Measurements from ENCODE around the gene CFAP61.

Gene CFAP61

DNA sequence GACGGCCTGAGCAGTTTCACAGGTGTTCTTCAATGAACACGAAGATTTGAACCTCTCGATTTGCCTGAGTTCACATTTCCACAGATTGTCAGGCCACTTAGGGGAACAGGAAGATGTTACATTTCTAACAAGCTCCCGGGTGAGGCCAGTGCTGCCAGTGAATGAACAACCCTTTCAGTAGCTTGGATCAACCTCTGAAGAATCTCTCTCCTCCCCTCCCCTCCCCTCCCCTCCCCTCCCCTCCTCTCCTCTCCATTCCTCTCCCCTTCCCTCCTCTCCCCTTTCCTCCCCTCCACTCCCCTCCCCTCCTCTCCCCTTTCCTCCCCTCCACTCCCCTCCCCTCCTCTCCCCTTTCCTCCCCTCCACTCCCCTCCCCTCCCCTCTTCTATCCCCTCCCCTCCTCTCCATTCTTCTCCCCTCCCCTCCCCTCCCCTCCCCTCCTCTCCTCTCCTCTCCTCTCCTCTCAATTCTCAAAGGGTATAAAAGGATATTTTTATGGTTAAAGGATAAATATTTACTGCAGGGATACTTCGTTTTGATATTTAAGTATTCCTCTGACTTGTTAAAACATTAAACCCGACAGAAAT lies 201.5 kb downstream of the CFAP61 start:
- Histone ChIP-seq H4K12ac (ENCODE audit: low read depth, low read length) (no peak overlapping the region), H3K36me3 (ENCODE audit: control insufficient read depth in 1 of 2, insufficient read depth in 2 of 2, low read length in 2 of 2) (no peaks in the 10 kb centered on the region), H2BK12ac (ENCODE audit: low read length) (no peak overlapping the region), H3K27ac (ENCODE audit: low read depth, low read length) (no peak overlapping the region), H3K4ac (ENCODE audit: low read depth, low read length) (no peak overlapping the region), H3K14ac (ENCODE audit: low read length) (no peak overlapping the region), H4K91ac (ENCODE audit: low read depth, low read length) (no peak overlapping the region), H2AK5ac (ENCODE audit: low read length) (no peak overlapping the region), H3K23ac (ENCODE audit: low read length) (no peak overlapping the region), H2BK120ac (ENCODE audit: insufficient read depth, low read length, poor library complexity) (no peak overlapping the region), H3K18ac (ENCODE audit: low read length) (no peak overlapping the region), H3K9ac (ENCODE audit: low read length) (no peak overlapping the region), H3K4me2 (ENCODE audit: low read length) (no peak overlapping the region), H2AFZ (ENCODE audit: insufficient read depth, low read length, poor library complexity) (no peak overlapping the region), H3K79me2 (ENCODE audit: control insufficient read depth, insufficient read depth, low read length, poor library complexity) (no peaks in the 10 kb centered on the region), H4K8ac (ENCODE audit: low read depth, low read length) (no peak overlapping the region), H3K9me3 (ENCODE audit: insufficient read depth, low read depth, low read length) (no peaks in the 10 kb centered on the region), H3K4me3 (ENCODE audit: low read depth, low read length) (no peak overlapping the region), H3K27me3 (ENCODE audit: insufficient read depth, low read length) (no peaks in the 10 kb centered on the region), H3K4me1 (ENCODE audit: control insufficient read depth in 1 of 2, insufficient read depth in 2 of 2, low read length in 2 of 2) (no peaks in the 10 kb centered on the region), H2BK5ac (ENCODE audit: low read depth, low read length, poor library complexity) (no peak overlapping the region), H3K79me1 (ENCODE audit: low read length) (no peaks in the 10 kb centered on the region)
- no peak for DNase-seq
- no CpG with 5 or more reads among the region's 6 CpGs for WGBS (ENCODE audit: extremely low coverage, insufficient coverage, insufficient read length)

- no peak overlapping the region for H3K18ac ChIP-seq (ENCODE audit: low read length)
- H3K27me3 ChIP-seq (ENCODE audit: insufficient read depth, low read length), result no peaks in the 10 kb centered on the region
- no peak overlapping the region for H3K27ac ChIP-seq (ENCODE audit: low read depth, low read length)
- no peaks in the 10 kb centered on the region for H3K79me1 ChIP-seq (ENCODE audit: low read length)
- no peak overlapping the region for H4K91ac ChIP-seq (ENCODE audit: low read depth, low read length)
- no peak overlapping the region for H3K4me2 ChIP-seq (ENCODE audit: low read length)
- no peaks in the 10 kb centered on the region for H3K4me1 ChIP-seq (ENCODE audit: control insufficient read depth in 1 of 2, insufficient read depth in 2 of 2, low read length in 2 of 2)
- H3K9ac ChIP-seq (ENCODE audit: low read length), result no peak overlapping the region
- H2AK5ac ChIP-seq (ENCODE audit: low read length), result no peak overlapping the region
- H3K4ac ChIP-seq (ENCODE audit: low read depth, low read length), result no peak overlapping the region
- no peak overlapping the region for H3K4me3 ChIP-seq (ENCODE audit: low read depth, low read length)
- DNase-seq, result peak in 1 of 2 donors; percentile 35
- no CpG with 5 or more reads among the region's 3 CpGs for WGBS (ENCODE audit: extremely low coverage, insufficient coverage, insufficient read length)
- H3K36me3 ChIP-seq (ENCODE audit: control insufficient read depth in 1 of 2, insufficient read depth in 2 of 2, low read length in 2 of 2), result no peaks in the 10 kb centered on the region
- H2AFZ ChIP-seq (ENCODE audit: insufficient read depth, low read length, poor library complexity), result no peak overlapping the region
- no peak overlapping the region for H3K14ac ChIP-seq (ENCODE audit: low read length)
- H3K9me3 ChIP-seq (ENCODE audit: insufficient read depth, low read depth, low read length), result no peaks in the 10 kb centered on the region
- H4K12ac ChIP-seq (ENCODE audit: low read depth, low read length), result no peak overlapping the region
- H2BK120ac ChIP-seq (ENCODE audit: insufficient read depth, low read length, poor library complexity), result no peak overlapping the region
- no peaks in the 10 kb centered on the region for H3K79me2 ChIP-seq (ENCODE audit: control insufficient read depth, insufficient read depth, low read length, poor library complexity)
- no peak overlapping the region for H2BK5ac ChIP-seq (ENCODE audit: low read depth, low read length, poor library complexity)
- H2BK12ac ChIP-seq (ENCODE audit: low read length), result no peak overlapping the region
- no peak overlapping the region for H3K23ac ChIP-seq (ENCODE audit: low read length)
- no peak overlapping the region for H4K8ac ChIP-seq (ENCODE audit: low read depth, low read length)
These were observed 202.8 kb downstream of the CFAP61 start for GRCh38 chr20:20255099-20255498.

DNA sequence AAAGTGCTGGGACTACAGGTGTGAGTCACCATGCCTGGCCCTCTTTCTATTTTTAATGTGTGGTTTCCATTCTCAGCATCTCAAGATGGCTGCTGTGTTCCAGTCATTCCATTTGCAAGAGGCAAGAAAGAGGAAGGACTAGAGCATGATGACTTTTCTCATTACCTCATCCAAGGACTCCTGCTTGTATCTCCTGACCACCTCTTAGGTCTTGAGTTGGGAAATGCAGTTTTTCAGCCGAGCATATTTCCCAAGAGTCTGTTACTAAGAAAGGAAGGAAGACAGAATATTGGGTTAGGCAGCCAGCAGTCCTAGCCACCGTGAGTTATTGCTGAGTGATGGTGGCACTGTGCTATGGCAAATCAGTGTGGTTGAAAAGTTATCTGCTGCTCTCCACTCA lies 207.2 kb downstream of the CFAP61 start:
- Histone ChIP-seq H3K4me3 (ENCODE audit: low read depth, low read length) (no peak overlapping the region), H3K4ac (ENCODE audit: low read depth, low read length) (no peak overlapping the region), H3K9me3 (ENCODE audit: insufficient read depth, low read depth, low read length) (no peaks in the 10 kb centered on the region), H4K91ac (ENCODE audit: low read depth, low read length) (no peak overlapping the region), H2AK5ac (ENCODE audit: low read length) (no peak overlapping the region), H3K79me2 (ENCODE audit: control insufficient read depth, insufficient read depth, low read length, poor library complexity) (no peaks in the 10 kb centered on the region), H3K27me3 (ENCODE audit: insufficient read depth, low read length) (no peaks in the 10 kb centered on the region), H2BK5ac (ENCODE audit: low read depth, low read length, poor library complexity) (no peak overlapping the region), H2AFZ (ENCODE audit: insufficient read depth, low read length, poor library complexity) (no peak overlapping the region), H3K23ac (ENCODE audit: low read length) (no peak overlapping the region), H2BK12ac (ENCODE audit: low read length) (no peak overlapping the region), H3K14ac (ENCODE audit: low read length) (no peak overlapping the region), H3K18ac (ENCODE audit: low read length) (no peak overlapping the region), H2BK120ac (ENCODE audit: insufficient read depth, low read length, poor library complexity) (no peak overlapping the region), H4K8ac (ENCODE audit: low read depth, low read length) (no peak overlapping the region), H3K4me2 (ENCODE audit: low read length) (no peak overlapping the region), H3K9ac (ENCODE audit: low read length) (no peak overlapping the region), H3K27ac (ENCODE audit: low read depth, low read length) (no peak overlapping the region), H3K4me1 (ENCODE audit: control insufficient read depth in 1 of 2, insufficient read depth in 2 of 2, low read length in 2 of 2) (no peaks in the 10 kb centered on the region), H4K12ac (ENCODE audit: low read depth, low read length) (no peak overlapping the region), H3K79me1 (ENCODE audit: low read length) (no peaks in the 10 kb centered on the region), H3K36me3 (ENCODE audit: control insufficient read depth in 1 of 2, insufficient read depth in 2 of 2, low read length in 2 of 2) (no peaks in the 10 kb centered on the region)
- peak; percentile 19 to 35 for DNase-seq
- no CpG with 5 or more reads among the region's 2 CpGs for WGBS (ENCODE audit: extremely low coverage, insufficient coverage, insufficient read length)

DNA sequence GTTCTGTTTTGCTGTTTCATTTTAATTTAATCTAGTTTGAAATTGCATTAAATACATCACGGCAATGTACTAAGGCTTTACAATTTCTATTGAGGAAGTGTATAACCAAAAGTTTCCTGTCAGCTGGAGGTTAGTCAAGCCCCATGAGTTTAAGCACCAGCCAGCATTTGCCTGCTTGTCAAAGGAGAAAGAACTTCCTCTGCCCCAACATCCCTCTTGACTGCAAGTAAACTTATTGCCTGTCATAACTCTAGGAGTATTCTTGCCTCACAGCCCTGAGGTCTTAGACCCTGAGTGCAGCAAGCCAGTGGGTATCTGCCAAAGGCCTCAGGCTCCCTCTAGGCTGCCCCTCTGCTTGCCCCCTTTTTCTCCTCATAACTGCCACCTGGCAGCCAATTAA lies 208.8 kb downstream of the CFAP61 start:
- H2BK12ac ChIP-seq (ENCODE audit: low read length), result no peak overlapping the region
- H3K27me3 ChIP-seq (ENCODE audit: insufficient read depth, low read length), result no peaks in the 10 kb centered on the region
- H4K91ac ChIP-seq (ENCODE audit: low read depth, low read length), result no peak overlapping the region
- H3K79me2 ChIP-seq (ENCODE audit: control insufficient read depth, insufficient read depth, low read length, poor library complexity), result no peaks in the 10 kb centered on the region
- no peak overlapping the region for H3K4ac ChIP-seq (ENCODE audit: low read depth, low read length)
- no peaks in the 10 kb centered on the region for H3K36me3 ChIP-seq (ENCODE audit: control insufficient read depth in 1 of 2, insufficient read depth in 2 of 2, low read length in 2 of 2)
- WGBS (ENCODE audit: extremely low coverage, insufficient coverage, insufficient read length), result no CpG with 5 or more reads among the region's 1 CpG
- H2AFZ ChIP-seq (ENCODE audit: insufficient read depth, low read length, poor library complexity), result no peak overlapping the region
- H2AK5ac ChIP-seq (ENCODE audit: low read length), result no peak overlapping the region
- no peak overlapping the region for H3K4me2 ChIP-seq (ENCODE audit: low read length)
- H3K18ac ChIP-seq (ENCODE audit: low read length), result no peak overlapping the region
- H3K27ac ChIP-seq (ENCODE audit: low read depth, low read length), result no peak overlapping the region
- H2BK5ac ChIP-seq (ENCODE audit: low read depth, low read length, poor library complexity), result no peak overlapping the region
- peak in 1 of 2 donors; percentile 21 for DNase-seq
- no peaks in the 10 kb centered on the region for H3K79me1 ChIP-seq (ENCODE audit: low read length)
- no peak overlapping the region for H3K9ac ChIP-seq (ENCODE audit: low read length)
- no peak overlapping the region for H2BK120ac ChIP-seq (ENCODE audit: insufficient read depth, low read length, poor library complexity)
- no peaks in the 10 kb centered on the region for H3K4me1 ChIP-seq (ENCODE audit: control insufficient read depth in 1 of 2, insufficient read depth in 2 of 2, low read length in 2 of 2)
- H4K8ac ChIP-seq (ENCODE audit: low read depth, low read length), result no peak overlapping the region
- H3K14ac ChIP-seq (ENCODE audit: low read length), result no peak overlapping the region
- H4K12ac ChIP-seq (ENCODE audit: low read depth, low read length), result no peak overlapping the region
- no peaks in the 10 kb centered on the region for H3K9me3 ChIP-seq (ENCODE audit: insufficient read depth, low read depth, low read length)
- H3K23ac ChIP-seq (ENCODE audit: low read length), result no peak overlapping the region
- no peak overlapping the region for H3K4me3 ChIP-seq (ENCODE audit: low read depth, low read length)

Measured in trophoblast cell (in vitro differentiated cells and primary cell).